Stimulated activated CD8-positive, alpha-beta memory T cell treated with anti-CD3 and anti-CD28 coated beads, Interleukin-4, amount 100 ng/mL, for 24 hours (primary cell): ENCODE measurements around the gene CCT3.
"Not testable (repeated sequence)": the region's sequence is repeated elsewhere in the genome, so short reads cannot be mapped to it uniquely, and the experiment has no call there.

Experiments
- DNase-seq: peaks from one replicate; pipeline ENCODE4 v3.0.0-alpha.2; 2020; ENCODE audit warnings: low read depth

The CCT3 gene

DNA sequence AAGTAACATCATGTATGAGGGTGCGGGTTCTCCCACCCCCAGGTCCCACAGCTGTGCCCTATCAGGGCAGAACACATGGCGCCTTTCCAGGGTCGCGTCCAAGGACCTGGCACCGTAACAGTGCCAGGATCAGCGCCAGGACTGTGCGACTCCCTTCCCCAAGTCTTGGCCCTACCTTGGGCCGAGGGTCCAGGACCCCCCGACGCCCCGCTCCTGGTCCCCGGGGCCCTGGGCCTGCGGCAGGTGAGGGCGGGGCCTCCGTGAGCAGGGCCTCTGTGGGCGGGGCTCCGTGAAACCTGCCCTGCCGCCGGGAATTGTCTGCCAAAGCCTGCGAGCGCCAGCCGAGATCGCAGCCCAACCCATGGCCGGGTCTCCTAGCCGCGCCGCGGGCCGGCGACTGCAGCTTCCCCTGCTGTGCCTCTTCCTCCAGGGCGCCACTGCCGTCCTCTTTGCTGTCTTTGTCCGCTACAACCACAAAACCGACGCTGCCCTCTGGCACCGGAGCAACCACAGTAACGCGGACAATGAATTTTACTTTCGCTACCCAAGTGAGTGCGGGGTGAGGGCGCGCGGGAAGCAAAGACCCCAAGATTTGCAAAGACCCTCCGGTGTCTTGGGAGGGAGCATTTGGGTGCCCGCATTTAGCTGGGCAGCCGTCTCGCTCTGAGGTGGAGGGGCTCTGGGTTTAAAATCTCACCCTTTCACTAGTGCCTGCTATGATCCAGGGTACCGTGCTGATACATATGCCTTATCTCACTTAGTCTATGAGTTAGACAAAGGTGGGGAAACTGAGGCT lies 31.0 kb upstream of the CCT3 start, which contains the start of gene RHBG:
Gene RHBG, plus strand, starts transcription at position 323 of the 796 bp plus-strand sequence. Its CDS starts 39 bp downstream, at position 362.
- no peak for DNase-seq

DNA sequence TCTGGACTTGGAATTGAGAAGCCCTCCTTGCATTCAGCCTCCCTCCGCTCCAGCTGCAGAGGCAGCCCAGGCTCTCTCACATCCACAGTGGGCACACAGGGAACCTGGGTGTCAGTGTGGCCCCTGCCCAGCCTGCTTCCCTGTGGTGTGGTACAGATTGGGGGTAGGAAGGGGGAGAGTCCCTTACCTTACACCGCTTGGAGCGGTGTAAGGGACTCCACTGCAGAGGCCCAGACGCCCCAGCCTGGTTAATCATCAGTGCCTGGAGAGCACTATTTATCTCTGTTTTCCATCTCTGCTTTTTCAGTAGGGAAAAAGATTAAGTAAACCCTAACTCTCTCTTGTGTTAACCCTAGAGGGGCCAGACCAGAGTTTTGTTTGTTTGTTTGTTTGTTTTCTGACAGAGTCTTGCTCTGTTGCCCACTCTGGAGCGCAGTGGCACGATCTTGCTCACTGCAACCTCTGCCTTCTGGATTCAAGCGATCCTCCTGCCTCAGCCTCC lies 30.1 kb upstream of the CCT3 start:
- no peak for DNase-seq

DNA sequence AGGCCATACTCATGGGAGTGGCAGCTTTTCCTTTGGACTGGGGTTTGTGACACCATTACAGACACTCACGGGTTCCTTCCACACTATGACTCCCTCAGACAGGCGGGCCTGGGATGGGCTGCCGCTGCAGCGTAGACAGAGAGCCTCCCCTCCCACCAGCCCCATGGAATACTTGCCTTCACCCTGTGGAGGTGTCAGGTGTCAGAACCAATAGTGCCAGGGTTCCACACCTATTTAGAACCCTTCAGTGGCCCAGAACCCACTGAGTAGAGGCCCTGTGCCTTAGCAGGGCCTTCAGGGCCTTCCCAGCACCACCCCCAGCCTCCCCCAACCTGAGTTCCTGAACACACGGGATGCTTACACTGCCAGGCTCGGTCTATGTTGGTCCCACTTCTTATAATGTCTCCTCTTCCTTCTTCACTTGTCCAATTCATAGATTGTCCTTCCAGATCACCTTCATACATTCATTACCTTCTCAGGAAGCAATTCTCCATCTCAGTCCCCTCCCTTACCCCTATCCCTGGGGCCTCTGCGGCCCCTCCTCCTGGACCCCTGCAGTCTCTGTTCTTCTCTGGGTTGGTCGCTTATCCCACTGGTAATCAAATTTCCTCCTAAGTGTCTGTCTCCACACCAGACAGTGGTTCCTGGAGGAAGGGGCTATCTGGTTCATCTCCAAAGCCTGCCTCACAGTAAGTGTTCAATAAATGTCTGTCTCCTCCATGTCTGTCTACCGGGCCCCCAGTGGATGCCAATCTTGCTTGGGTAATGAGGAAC lies 29.5 kb upstream of the CCT3 start:
- no peak for DNase-seq

DNA sequence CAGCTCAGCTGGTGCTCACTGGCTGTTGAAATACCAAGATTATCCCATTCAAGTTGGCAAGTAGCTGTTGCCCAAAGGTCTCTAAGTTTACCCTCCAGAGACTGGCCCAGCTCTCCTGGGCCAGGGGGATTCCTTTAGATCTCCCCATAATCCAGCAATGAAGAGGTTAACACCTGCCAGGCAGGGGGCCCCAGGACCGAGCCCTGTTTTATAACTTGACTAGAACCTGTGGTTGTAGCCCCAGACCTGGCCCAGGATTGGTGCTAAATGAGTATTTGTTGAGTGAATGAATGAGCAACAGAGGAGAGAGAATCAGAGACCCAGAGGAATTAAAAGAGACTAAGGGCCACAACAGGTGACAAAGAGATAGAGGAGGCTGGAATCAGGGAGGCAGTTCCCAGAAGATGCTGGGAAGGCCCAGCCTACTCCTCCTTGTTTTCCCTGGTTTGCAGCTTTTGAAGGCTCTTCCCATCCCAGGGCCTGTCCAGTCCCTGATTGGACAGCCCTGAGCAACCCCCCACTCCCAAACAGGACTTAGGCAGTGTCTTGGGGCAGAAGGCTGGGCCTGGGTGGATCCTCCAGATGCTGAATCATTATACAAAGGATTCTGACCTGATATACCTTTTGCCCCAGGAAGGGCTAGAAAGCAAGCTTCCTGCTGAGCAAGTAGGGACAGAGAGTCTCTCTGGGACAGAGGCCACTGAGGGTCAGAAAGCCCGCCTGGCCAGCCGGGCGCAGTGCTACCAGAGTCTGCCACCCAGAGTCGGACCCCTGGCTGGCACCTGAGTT lies 28.5 kb upstream of the CCT3 start:
- no peak for DNase-seq

DNA sequence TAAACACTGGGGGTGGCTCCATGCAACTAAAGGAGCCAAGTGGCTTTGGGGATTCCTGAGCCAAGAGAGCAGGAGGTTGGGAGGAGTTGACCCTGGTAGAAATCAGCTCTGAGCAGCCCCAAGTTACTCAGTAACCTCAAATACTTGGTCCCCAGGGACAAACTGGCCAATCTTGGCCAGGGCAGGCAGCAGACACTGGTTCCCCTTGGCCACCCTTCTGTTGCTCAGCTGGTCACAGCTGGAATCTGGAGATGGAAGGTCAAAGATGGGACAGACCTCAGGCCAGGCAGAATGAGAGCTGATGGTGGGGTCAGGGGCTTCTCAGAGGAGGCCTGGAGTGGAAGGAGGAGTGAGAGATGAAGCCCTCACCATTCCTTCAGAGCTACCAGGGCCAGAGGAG lies 27.7 kb upstream of the CCT3 start:
- DNase-seq, result no peak

DNA sequence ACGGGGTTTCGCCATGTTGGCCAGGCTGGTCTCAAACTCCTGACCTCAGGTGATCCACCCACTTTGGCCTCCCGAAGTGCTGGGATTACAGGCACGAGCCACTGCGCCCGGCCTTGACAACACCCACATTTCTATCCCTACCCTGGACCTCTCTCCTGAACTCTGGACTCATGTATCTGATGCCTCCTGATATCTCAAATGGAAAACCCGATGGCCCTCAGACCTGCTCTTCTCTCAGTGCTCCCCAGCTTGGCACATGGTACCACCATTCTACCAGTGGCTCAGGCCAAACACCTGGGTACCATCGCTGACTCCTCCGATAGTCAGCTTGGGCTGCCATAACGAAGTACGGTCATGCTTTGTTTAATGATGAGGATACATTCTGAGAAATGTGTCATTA lies 22.4 kb upstream of the CCT3 start:
- DNase-seq, result no peak

DNA sequence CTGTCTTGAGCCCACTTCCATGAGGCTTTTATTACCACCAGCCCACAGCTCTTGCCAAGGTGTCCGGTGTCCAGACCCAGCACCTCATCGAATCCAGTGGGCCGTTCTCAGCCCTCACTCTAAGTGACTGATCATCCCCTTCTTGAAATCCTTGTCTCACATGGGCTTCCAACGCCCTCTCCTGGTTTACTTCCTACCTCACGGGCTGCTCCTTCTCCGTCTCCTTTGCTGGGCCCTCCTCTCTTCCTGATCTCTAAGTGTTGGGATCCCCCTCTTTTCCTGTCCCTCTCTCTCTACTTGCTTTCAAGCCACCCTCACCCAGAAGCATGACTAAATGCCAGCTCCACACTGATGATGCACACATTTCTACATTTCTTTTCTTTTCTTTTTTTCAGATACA lies 21.9 kb upstream of the CCT3 start:
- no peak for DNase-seq

DNA sequence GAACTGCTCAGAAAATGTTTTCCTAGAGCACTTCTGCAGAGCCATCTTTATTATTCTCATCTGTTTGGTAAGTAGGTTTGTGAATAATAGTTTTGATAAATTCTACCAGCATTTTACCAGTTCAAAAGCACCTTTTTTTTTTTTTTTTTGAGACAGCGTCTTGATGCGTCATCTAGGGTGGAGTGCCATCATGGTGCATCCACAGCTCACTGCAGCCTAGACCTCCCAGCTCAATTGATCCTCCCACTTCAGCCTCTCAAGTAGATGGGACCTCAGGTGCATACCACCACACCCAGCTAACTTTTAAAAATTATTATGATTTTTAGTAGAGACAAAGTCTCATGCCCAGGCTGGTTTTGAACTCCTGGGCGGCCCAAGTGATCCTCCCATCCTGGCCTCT lies 21.2 kb upstream of the CCT3 start:
- DNase-seq, result no peak

DNA sequence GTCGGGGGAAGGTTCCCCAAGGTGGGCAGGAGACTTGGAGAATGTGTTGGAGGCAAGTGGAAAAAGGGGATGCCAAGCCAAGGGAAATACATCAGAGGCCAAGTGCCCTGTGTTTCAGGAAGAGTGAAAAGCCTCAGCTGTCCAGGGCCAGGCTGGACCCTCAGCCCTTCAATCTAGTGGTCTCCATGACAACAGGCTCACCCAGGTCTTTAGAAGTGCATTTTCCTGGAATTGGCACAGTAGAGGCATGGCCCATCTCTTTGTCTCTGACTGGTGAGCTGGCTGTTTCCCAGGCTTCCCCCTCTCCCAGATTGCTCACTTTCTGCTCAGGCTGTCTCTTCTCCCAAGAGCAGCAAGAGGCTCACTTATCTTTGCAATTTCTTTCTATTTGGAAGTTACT lies 20.5 kb upstream of the CCT3 start:
- no peak for DNase-seq

DNA sequence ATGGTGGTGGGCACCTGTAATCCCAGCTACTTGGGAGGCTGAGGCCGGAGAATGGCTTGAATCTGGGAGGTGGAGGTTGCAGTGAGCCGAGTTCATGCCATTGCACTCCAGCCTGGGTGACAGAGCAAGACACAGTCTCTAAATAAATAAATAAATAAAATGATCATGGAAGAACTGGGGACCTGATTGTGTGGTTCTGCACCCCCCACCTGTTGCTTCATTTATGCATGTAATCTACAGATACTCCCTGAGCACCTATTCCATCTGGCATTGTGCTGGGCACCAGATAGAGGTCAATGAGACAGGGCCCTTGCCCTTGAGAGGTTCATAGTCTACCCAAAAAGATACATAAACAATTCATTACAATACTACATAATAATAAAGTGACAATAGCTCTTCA lies 19.9 kb upstream of the CCT3 start:
- no peak for DNase-seq

DNA sequence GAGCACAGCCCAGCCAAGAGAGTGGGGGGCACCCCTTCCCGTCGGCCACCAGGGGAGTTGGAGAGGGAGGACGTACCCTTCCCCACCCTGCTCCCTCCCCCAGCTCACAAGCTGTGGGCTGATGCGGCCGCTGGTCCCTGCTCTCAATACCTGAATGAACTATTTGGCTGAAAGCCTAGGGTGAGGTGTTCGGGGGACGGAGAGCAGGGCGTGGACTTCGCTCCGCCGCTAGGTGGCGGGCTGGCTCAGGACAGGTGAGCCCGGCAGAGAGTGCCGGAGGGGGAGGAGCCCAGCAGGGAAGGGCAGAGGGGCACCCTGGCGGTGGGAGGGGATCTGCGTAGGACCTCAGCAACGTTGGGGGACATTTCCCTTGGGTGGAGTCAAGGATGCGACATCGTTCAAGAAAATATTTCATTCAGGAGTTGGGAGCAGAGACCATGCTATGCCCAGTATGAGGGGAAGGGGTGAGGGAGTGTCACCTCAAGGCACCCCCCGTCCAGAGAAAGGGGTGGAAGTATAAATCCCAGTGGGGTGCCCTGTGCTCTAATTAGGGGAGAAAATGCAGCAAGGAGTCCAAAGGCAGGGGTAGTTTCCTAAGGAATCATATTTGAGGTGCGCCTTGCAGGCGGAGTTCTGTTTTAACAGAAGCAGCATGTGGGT lies 18.9 kb upstream of the CCT3 start:
- peak; percentile 44 for DNase-seq

DNA sequence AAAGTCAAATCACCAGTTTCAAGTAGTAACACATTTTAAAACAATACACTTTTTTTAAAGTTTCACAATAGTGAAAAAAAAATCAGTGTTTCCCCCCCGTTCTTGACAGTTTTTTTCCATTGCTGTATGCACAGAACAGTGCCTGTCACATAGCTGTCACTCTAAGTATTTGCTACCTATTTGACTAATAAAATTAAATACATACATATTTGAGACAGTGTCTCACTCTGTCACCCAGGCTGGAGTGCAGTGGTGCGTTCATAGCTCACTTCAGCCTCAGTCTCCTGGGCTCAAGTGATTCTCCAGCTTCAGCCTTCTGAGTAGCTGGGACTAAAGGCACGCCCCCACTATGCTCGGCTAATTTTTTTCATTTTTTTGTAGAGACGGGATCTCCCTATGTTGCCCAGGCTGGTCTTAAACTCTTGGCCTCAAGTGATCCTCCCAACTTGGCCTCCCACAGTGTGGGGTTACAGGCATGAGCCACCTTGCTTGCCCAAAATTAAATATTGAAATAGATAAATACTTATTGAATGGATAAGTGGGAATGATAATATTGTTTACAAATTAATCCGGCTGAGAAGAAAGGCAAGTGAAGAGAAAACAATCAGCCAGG lies 18.3 kb upstream of the CCT3 start:
- DNase-seq, result no peak

DNA sequence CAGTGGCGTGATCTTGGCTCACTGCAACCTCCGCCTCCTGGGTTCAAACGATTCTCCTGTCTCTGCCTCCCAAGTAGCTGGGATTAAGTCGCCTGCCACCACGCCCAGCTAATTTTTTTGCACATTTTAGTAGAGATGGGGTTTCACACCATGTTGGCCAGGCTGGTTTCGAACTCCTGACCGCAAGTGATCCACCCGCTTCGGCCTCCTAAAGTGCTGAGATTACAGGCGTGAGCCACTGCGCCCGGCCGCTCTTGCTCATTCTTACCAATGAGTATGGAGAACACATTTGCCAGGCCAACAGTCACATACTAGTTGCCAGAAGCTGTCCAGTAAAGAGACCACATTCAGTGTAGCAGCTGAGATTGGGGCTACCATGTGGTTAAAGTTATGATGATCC lies 14.4 kb upstream of the CCT3 start:
- DNase-seq, result not testable (repeated sequence)

DNA sequence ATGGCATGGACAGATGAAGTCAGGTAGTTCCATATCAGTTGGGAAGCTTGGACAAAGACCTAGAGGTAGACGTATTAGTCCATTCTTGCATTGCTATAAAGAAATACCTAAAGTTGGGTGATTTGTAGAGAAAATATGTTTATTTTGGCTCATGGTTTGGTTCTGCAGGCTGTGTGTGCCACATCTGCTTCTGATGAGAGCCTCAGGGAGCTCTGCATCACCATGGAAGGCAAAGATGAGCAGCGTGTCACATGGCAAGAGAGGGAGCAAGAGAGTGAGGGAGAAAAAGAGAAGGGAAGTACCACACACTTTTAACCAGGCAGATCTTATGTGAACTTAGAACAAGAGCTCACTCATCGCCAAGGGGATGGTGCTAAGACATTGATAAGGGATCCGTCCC lies 9.2 kb upstream of the CCT3 start:
- no peak for DNase-seq

DNA sequence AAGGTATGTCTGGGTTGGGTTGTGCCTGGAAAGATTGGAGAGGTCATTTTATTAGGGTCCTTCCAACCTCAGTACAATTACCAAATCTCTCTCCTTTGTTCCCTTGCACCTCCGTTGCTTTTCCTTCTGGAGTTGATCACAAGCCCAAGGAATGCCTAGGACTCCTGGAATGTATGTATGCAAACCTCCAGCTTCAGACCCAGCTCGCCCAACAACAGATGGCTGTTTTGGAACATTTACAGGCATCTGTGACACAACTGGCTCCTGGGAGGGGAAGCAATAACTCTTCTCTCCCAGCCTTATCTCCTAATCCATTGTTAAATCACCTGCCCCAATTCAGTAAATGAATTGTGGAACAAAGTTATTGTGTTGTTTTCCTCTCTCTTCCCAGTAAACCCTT lies 8.5 kb upstream of the CCT3 start:
- DNase-seq, result no peak

DNA sequence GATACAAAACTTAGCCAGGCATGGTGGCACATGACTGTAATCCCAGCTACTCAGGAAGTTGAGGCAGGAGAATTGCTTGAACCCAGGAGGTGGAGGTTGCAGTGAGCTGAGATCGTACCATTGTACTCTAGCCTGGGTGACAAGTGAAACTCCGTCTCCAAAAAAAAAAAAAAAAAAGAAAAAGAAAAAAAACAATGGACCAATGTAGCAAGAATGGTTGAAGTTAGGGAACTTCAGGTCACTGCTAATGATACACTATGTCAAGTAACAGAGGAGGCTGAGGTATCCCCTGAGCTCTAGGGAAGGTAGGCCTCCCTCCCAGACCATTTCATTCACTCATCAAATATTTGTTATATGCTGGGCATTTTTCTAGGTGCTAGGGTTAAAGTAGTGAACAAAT lies 7.9 kb upstream of the CCT3 start:
- not testable (repeated sequence) for DNase-seq

DNA sequence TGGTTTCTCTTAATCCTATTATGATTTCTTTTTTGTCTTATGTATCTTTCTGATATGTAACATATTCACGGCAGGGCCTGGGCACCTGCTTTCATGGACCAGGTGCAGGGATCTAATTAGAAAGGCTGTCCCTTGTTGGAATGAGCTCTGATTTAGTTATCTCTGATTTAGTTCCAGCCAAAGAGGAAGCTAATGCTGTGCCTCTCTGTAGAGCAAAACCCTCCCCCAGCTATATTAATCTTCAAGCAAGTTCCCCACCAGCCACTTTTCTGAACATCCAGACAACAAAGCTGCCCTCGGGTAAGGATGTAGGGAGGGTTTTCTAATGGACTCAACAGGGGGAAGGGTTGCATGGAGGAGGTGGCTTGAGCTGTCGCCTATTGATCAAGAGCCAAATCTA lies 6.3 kb upstream of the CCT3 start:
- no peak for DNase-seq

DNA sequence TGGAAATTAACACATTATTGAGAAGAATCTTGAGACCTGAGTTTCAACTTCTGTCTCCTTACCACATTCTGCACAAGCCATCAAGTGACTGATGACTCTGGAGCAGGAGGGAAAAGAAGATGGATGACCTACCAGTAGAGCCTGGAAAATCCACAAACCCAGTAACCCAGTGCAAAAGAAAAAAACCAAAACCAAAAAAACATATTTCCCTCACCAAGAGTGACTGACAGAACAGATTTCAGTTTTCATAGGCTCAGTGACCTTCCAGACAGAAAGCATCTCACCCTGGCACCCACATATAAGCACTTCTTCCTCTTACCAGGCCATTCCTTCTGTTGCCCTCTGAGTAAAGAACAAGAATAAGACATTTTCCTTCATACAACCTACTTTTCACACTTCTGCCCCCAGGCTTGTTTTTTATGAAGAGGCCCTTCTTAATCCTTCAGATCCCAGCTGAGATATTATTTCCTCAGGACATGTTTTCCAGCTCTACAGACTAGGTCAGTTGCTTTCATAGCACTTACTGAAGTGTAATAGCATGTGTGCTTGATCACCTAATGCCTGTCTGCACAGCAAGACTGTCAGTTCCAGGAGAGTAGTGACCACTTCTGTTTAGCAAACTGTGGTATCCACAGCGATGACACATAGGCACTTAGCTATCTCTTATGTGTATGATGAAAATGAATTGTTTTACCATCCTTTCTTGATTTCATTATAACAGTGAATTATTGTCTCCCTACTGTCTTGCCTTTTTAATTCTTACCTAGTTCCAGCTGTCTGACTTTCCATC lies 4.3 kb upstream of the CCT3 start:
- no peak for DNase-seq

DNA sequence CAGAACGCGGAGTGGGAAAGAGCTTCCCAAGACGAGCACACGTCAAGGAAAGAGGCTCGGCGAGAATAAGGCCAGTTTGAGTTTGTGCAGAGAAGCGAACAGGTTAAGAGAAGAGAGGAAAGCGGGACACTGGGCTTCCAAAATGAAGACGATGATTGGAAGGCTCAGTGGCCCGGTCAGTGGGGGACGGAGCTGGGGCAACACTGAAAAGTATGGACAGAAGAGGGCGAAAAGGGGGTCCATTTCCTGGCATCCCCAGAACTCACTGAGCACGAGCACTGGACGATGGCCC lies 258 bp downstream of the CCT3 start:
- no peak for DNase-seq

DNA sequence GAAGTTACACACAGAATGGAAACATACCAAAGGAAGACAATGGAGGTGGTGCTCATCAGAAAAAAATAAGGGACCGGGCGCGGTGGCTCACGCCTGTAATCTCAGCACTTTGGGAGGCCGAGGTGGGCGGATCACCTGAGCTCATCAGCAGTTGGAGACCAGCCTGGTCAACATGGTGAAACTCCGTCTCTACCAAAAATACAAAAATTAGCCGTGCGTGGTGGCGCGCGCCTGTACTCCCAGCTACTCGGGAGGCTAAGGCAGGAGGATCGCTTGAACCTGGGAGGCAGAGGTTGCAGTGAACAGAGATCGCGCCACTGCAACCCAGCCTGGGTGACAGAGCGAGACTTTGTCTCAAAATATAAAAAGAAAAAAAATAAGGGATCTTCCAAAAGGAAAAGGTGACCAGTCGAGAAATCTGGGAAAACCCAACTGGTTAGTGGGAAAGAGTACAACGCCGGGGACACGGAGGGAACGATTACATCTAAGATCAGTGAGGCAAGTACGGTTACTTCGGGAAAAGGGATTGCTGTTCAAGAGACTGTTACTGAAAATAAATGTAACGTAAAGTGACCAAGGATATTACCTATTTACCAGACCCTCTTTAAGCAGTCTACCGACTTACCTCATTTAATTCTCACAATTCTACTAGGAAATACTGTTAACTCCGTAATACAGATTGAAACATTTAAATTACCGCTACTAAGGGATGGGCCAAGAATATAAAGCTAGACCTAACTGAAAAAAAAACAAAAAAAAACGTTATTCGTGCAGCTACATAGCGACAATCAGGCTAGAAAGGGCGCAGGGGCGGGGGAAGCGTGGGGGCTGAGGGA lies 822 bp downstream of the CCT3 start:
- no peak for DNase-seq
